ENCODE data around the gene ZBTB11. TPM values are rescaled to one million over a fixed set of nuclear protein-coding genes. Genes with fewer than 3 reads are reported as not detected.
A peak's percentile ranks its signal among the peaks of the same experiment; 100 is the strongest.
"Not testable (repeated sequence)": the region's sequence is repeated elsewhere in the genome, so short reads cannot be mapped to it uniquely, and the experiment has no call there.

ZBTB11 gene
- total and polyA plus RNA-seq, 2 experiments from 2014 or later: 7.7 to 22.4 TPM

GRCh38 chr3:101632586-101632985 lies 44.3 kb downstream of the ZBTB11 start:
- Histone ChIP-seq H3K36me3 (ENCODE audit: insufficient read depth) (no peaks in the 10 kb centered on the region), H3K27ac (ENCODE audit: low read depth) (no peak overlapping the region), H3K27me3 (ENCODE audit: insufficient read depth) (no peaks in the 10 kb centered on the region), H3K9me2 (ENCODE audit: insufficient read depth) (no peaks in the 10 kb centered on the region), H3K79me2 (replicated peaks; ENCODE audit: insufficient read depth) (no peaks in the 10 kb centered on the region), H2AFZ (peak overlapping the region; percentile 72), H3K4me1 (ENCODE audit: insufficient read depth) (no peaks in the 10 kb centered on the region), H3F3A (replicated peaks; ENCODE audit: low read depth) (no peaks in the 10 kb centered on the region), H4K20me1 (replicated peaks; ENCODE audit: insufficient read depth) (no peaks in the 10 kb centered on the region), H3K4me2 (no peak overlapping the region), H3K4me3 (no peak overlapping the region)
- no peaks in the 10 kb centered on the region; the same call in 2 of the 3 replicates for H3K9me3 Mint-ChIP-seq
- H3K4me1 Mint-ChIP-seq: peaks cover 2% of the 10 kb centered on the region; the same call in 2 of the 3 replicates
- no peaks in the 10 kb centered on the region; the same call in 2 of the 3 replicates for H3K36me3 Mint-ChIP-seq (ENCODE audit: low read depth)
- ATAC-seq (no peak), DNase-seq (ENCODE audit: low spot score) (no peak)
- no peak overlapping the region for H3K4me3 Mint-ChIP-seq
- H3K27me3 Mint-ChIP-seq (ENCODE audit: insufficient read depth, low read depth, poor library complexity): peaks cover 3% of the 10 kb centered on the region
- no peak overlapping the region for H3K27ac Mint-ChIP-seq
- no peak for TF ChIP-seq ETS1 (IDR thresholded peaks at IDR 0.05)
- TF ChIP-seq NANOG (IDR thresholded peaks at IDR 0.05; ENCODE audit: borderline replicate concordance): no peak
- TF ChIP-seq ZNF331 (CRISPR knock-in tag; IDR thresholded peaks at IDR 0.05; ENCODE audit: low read depth): no peak
- no peak for TF ChIP-seq EZH2phosphoT487 (IDR thresholded peaks at IDR 0.05; ENCODE audit: unreplicated experiment)
- TF ChIP-seq CTCF (conservative IDR thresholded peaks at IDR 0.05; ENCODE audit: low read depth in 2 of 2): no peak
- TF ChIP-seq, protein P1, sequence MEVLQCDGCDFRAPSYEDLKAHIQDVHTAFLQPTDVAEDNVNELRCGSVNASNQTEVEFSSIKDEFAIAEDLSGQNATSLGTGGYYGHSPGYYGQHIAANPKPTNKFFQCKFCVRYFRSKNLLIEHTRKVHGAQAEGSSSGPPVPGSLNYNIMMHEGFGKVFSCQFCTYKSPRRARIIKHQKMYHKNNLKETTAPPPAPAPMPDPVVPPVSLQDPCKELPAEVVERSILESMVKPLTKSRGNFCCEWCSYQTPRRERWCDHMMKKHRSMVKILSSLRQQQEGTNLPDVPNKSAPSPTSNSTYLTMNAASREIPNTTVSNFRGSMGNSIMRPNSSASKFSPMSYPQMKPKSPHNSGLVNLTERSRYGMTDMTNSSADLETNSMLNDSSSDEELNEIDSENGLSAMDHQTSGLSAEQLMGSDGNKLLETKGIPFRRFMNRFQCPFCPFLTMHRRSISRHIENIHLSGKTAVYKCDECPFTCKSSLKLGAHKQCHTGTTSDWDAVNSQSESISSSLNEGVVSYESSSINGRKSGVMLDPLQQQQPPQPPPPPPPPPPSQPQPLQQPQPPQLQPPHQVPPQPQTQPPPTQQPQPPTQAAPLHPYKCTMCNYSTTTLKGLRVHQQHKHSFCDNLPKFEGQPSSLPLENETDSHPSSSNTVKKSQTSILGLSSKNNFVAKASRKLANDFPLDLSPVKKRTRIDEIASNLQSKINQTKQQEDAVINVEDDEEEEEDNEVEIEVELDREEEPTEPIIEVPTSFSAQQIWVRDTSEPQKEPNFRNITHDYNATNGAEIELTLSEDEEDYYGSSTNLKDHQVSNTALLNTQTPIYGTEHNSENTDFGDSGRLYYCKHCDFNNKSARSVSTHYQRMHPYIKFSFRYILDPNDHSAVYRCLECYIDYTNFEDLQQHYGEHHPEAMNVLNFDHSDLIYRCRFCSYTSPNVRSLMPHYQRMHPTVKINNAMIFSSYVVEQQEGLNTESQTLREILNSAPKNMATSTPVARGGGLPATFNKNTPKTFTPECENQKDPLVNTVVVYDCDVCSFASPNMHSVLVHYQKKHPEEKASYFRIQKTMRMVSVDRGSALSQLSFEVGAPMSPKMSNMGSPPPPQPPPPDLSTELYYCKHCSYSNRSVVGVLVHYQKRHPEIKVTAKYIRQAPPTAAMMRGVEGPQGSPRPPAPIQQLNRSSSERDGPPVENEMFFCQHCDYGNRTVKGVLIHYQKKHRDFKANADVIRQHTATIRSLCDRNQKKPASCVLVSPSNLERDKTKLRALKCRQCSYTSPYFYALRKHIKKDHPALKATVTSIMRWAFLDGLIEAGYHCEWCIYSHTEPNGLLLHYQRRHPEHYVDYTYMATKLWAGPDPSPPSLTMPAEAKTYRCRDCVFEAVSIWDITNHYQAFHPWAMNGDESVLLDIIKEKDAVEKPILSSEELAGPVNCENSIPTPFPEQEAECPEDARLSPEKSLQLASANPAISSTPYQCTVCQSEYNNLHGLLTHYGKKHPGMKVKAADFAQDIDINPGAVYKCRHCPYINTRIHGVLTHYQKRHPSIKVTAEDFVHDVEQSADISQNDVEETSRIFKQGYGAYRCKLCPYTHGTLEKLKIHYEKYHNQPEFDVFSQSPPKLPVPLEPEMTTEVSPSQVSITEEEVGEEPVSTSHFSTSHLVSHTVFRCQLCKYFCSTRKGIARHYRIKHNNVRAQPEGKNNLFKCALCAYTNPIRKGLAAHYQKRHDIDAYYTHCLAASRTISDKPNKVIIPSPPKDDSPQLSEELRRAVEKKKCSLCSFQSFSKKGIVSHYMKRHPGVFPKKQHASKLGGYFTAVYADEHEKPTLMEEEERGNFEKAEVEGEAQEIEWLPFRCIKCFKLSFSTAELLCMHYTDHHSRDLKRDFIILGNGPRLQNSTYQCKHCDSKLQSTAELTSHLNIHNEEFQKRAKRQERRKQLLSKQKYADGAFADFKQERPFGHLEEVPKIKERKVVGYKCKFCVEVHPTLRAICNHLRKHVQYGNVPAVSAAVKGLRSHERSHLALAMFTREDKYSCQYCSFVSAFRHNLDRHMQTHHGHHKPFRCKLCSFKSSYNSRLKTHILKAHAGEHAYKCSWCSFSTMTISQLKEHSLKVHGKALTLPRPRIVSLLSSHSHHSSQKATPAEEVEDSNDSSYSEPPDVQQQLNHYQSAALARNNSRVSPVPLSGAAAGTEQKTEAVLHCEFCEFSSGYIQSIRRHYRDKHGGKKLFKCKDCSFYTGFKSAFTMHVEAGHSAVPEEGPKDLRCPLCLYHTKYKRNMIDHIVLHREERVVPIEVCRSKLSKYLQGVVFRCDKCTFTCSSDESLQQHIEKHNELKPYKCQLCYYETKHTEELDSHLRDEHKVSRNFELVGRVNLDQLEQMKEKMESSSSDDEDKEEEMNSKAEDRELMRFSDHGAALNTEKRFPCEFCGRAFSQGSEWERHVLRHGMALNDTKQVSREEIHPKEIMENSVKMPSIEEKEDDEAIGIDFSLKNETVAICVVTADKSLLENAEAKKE (CRISPR knock-in tag; IDR thresholded peaks at IDR 0.05): no peak
- no peak for TF ChIP-seq POLR2AphosphoS5 (IDR thresholded peaks at IDR 0.05; ENCODE audit: low read depth)
- TF ChIP-seq, protein P2, sequence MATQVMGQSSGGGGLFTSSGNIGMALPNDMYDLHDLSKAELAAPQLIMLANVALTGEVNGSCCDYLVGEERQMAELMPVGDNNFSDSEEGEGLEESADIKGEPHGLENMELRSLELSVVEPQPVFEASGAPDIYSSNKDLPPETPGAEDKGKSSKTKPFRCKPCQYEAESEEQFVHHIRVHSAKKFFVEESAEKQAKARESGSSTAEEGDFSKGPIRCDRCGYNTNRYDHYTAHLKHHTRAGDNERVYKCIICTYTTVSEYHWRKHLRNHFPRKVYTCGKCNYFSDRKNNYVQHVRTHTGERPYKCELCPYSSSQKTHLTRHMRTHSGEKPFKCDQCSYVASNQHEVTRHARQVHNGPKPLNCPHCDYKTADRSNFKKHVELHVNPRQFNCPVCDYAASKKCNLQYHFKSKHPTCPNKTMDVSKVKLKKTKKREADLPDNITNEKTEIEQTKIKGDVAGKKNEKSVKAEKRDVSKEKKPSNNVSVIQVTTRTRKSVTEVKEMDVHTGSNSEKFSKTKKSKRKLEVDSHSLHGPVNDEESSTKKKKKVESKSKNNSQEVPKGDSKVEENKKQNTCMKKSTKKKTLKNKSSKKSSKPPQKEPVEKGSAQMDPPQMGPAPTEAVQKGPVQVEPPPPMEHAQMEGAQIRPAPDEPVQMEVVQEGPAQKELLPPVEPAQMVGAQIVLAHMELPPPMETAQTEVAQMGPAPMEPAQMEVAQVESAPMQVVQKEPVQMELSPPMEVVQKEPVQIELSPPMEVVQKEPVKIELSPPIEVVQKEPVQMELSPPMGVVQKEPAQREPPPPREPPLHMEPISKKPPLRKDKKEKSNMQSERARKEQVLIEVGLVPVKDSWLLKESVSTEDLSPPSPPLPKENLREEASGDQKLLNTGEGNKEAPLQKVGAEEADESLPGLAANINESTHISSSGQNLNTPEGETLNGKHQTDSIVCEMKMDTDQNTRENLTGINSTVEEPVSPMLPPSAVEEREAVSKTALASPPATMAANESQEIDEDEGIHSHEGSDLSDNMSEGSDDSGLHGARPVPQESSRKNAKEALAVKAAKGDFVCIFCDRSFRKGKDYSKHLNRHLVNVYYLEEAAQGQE (IDR thresholded peaks at IDR 0.05; ENCODE audit: unreplicated experiment): no peak
- no peak for TF ChIP-seq JUNB (IDR thresholded peaks at IDR 0.05; ENCODE audit: unreplicated experiment)
- TF ChIP-seq ZNF114 (CRISPR knock-in tag; IDR thresholded peaks at IDR 0.05): no peak
- TF ChIP-seq CREB1 (CRISPR knock-in tag; IDR thresholded peaks at IDR 0.05; ENCODE audit: low read depth): no peak

GRCh38 chr3:101631959-101632358 lies 45.0 kb downstream of the ZBTB11 start:
- H3K36me3 ChIP-seq (ENCODE audit: insufficient read depth); H3K27ac Mint-ChIP-seq; DNase-seq (ENCODE audit: low spot score); H3K9me2 ChIP-seq (ENCODE audit: insufficient read depth); H3K4me3 Mint-ChIP-seq; H3K4me1 Mint-ChIP-seq; H3K27me3 ChIP-seq (ENCODE audit: insufficient read depth); H3F3A ChIP-seq (replicated peaks; ENCODE audit: low read depth); H3K4me3 ChIP-seq; H3K27me3 Mint-ChIP-seq (ENCODE audit: insufficient read depth, low read depth, poor library complexity); H3K27ac ChIP-seq (ENCODE audit: low read depth); ATAC-seq; H4K20me1 ChIP-seq (replicated peaks; ENCODE audit: insufficient read depth); H3K9me3 Mint-ChIP-seq; H3K79me2 ChIP-seq (replicated peaks; ENCODE audit: insufficient read depth); H3K4me2 ChIP-seq; H3K4me1 ChIP-seq (ENCODE audit: insufficient read depth); H3K36me3 Mint-ChIP-seq (ENCODE audit: low read depth): not testable (repeated sequence)
- peak overlapping the region; percentile 72 for H2AFZ ChIP-seq

Measured in GM23338 (cell line).